Measurements from ENCODE around the gene AMDHD2.

- TF ChIP-seq POLR2A (IDR thresholded peaks at IDR 0.05) (no peak), CTCF (IDR thresholded peaks at IDR 0.05) (no peak), POLR2AphosphoS5 (IDR thresholded peaks at IDR 0.05) (no peak)
Observed at GRCh38 chr16:2487903-2488531, 32.2 kb upstream of the AMDHD2 start.

Data from breast epithelium (tissue), 3 donors.